Hematopoietic multipotent progenitor cell treated with erythropoietin and hydrocortisone succinate and interleukin-3 and kit ligand, for 8 days (in vitro differentiated cells): ENCODE data around the gene CD109.

Source experiments
- DNase-seq: peaks from one replicate; pipeline ENCODE4 v3.0.0-alpha.2; 2015

Gene CD109

GRCh38 chr6:73867411-73867810 is 171.4 kb downstream of the CD109 start:
- DNase-seq, result no peak

- DNase-seq, result no peak
Measured at GRCh38 chr6:73870907-73871306, 174.9 kb downstream of the CD109 start.

DNA sequence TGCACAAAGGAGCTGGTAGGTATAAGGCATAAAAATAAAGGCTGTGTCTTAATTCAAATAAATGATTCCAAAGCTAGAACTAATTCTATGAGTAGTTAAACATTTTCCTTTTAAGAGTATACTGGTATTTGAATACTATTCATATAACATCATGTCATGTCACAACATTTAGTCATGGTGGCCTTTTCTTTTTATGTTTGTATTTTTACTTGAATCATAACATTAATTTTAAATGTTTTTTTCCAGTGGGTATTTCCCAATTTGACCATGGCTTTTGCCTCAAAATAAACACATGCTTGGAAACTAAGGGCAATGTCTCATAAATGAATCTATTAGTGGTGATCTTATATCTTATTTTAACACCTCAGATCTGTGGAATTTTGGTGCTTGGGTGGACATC is 177.1 kb downstream of the CD109 start:
- no peak for DNase-seq
